Gastroesophageal sphincter (tissue), 3 donors: ENCODE results near the gene RNF215.
"Not testable (repeated sequence)": the region's sequence is repeated elsewhere in the genome, so short reads cannot be mapped to it uniquely, and the experiment has no call there.

Experiments used
- EP300 ChIP-seq: sonication (generic); formaldehyde crosslinking; IDR thresholded peaks from one replicate; pipeline ENCODE4 v1.6.1; 2017; ENCODE audit warnings: antibody characterized with exemption, mild to moderate bottlenecking
- POLR2A ChIP-seq, 2 donors: fragments of 450-650 bp; IDR thresholded peaks; one replicate each; pipeline ENCODE4 v1.6.1; 2017; ENCODE audit warnings: antibody characterized with exemption in 2 of 2, mild to moderate bottlenecking in 2 of 2, moderate library complexity in 1 of 2
- POLR2AphosphoS5 ChIP-seq: sonication (generic); formaldehyde crosslinking; IDR thresholded peaks from one replicate; pipeline ENCODE4 v1.6.1; 2017; ENCODE audit warnings: antibody characterized with exemption
- TF ChIP-seq, protein P1 (sequence below), 4 experiments: fragments of 200-600 bp in 2 of 4; fragments of 450-650 bp in 2 of 4; sonication (generic) in 1 of 4; IDR thresholded peaks; one replicate each; pipeline ENCODE4 v1.5.1; 2017 to 2019; ENCODE audit warnings: antibody characterized with exemption in 4 of 4, mild to moderate bottlenecking in 2 of 4, moderate library complexity in 2 of 4

DNA sequence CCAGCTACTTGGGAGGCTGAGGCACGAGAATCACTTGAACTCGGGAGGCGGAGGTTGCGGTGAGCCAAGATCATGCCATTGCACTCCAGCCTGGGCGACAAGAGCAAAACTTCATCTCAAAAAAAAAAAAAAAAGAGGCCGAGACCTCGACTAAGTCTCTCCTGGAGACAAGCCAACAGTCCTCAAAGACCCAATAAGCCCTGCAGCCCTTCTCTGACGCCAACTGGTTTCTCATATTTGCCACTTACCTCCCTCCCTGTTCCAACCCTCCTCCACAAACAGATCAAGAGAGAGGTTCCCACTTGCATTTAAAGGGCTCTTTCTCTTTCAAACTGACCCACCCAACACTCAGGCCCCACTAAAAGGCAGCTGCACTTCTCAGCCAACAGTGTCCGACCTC lies 48.9 kb downstream of the RNF215 start:
- TF ChIP-seq, protein P1, sequence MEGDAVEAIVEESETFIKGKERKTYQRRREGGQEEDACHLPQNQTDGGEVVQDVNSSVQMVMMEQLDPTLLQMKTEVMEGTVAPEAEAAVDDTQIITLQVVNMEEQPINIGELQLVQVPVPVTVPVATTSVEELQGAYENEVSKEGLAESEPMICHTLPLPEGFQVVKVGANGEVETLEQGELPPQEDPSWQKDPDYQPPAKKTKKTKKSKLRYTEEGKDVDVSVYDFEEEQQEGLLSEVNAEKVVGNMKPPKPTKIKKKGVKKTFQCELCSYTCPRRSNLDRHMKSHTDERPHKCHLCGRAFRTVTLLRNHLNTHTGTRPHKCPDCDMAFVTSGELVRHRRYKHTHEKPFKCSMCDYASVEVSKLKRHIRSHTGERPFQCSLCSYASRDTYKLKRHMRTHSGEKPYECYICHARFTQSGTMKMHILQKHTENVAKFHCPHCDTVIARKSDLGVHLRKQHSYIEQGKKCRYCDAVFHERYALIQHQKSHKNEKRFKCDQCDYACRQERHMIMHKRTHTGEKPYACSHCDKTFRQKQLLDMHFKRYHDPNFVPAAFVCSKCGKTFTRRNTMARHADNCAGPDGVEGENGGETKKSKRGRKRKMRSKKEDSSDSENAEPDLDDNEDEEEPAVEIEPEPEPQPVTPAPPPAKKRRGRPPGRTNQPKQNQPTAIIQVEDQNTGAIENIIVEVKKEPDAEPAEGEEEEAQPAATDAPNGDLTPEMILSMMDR (IDR thresholded peaks at IDR 0.05): not testable (repeated sequence)
- TF ChIP-seq POLR2A (IDR thresholded peaks at IDR 0.05); POLR2AphosphoS5; EP300: not testable (repeated sequence)
